Spleen (tissue), 11 donors: ENCODE data around the gene VAC14. TPM values are rescaled to one million over a fixed set of nuclear protein-coding genes. Genes with fewer than 3 reads are reported as not detected.

Experiments
- DNase-seq: peaks from one replicate; pipeline ENCODE4 v3.0.0-alpha.2; 2020
- H3K27ac ChIP-seq, 8 donors: fragments of 200-600 bp; sonication (generic) in 7 of 8; 1 replicate in 4 of 8; 2 replicates in 4 of 8; pipeline versions ENCODE4 v1.5.0 to v1.8.0; 2016 to 2021; ENCODE audit warnings: inconsistent platforms in 4 of 8, mild to moderate bottlenecking in 4 of 8, moderate library complexity in 1 of 8
- H3K27me3 ChIP-seq, 7 donors: fragments of 200-600 bp; sonication (generic) in 6 of 7; replicated peaks in 1 of 7; 1 replicate in 4 of 7; 2 replicates in 3 of 7; pipeline versions ENCODE4 v1.5.0 to v1.8.0; 2016 to 2021; ENCODE audit warnings: inconsistent platforms in 3 of 7, mild to moderate bottlenecking in 1 of 7
- H3K36me3 ChIP-seq, 6 donors: fragments of 200-600 bp; sonication (generic) in 5 of 6; 1 replicate in 4 of 6; 2 replicates in 2 of 6; pipeline versions ENCODE4 v1.5.0 to v1.8.0; 2016 to 2021; ENCODE audit warnings: inconsistent platforms in 2 of 6
- H3K4me1 ChIP-seq, 6 donors: fragments of 200-600 bp; sonication (generic) in 5 of 6; 1 replicate in 3 of 6; 2 replicates in 3 of 6; pipeline versions ENCODE4 v1.5.0 to v1.8.0; 2016 to 2021; ENCODE audit warnings: inconsistent platforms in 3 of 6
- H3K4me3 ChIP-seq, 8 donors: fragments of 200-600 bp; sonication (generic) in 7 of 8; 1 replicate in 4 of 8; 2 replicates in 4 of 8; pipeline versions ENCODE4 v1.5.0 to v1.8.0; 2016 to 2021; ENCODE audit warnings: inconsistent platforms in 4 of 8, mild to moderate bottlenecking in 4 of 8, moderate library complexity in 2 of 8
- H3K9me3 ChIP-seq, 8 donors: fragments of 200-600 bp; sonication (generic) in 7 of 8; 1 replicate in 4 of 8; 2 replicates in 4 of 8; pipeline versions ENCODE4 v1.5.0 to v1.8.0; 2016 to 2021; ENCODE audit warnings: inconsistent platforms in 4 of 8
- CTCF ChIP-seq, 11 experiments: fragments of 200-600 bp in 7 of 11; fragments of 450-650 bp in 4 of 11; sonication (generic) in 4 of 11; IDR thresholded peaks in 8 of 11; conservative IDR thresholded peaks in 3 of 11; 1 replicate in 7 of 11; 2 replicates in 4 of 11; pipeline versions ENCODE4 v1.4.0 to v1.8.0; 2016 to 2021; ENCODE audit warnings: antibody characterized with exemption in 11 of 11, inconsistent platforms in 4 of 11, mild to moderate bottlenecking in 1 of 11
- POLR2A ChIP-seq, 3 donors: fragments of 450-650 bp; IDR thresholded peaks; one replicate each; pipeline ENCODE4 v1.5.1; 2017; ENCODE audit warnings: antibody characterized with exemption in 3 of 3, mild to moderate bottlenecking in 1 of 3
- POLR2AphosphoS5 ChIP-seq, 3 donors: sonication (generic); formaldehyde crosslinking; IDR thresholded peaks; one replicate each; pipeline ENCODE4 v1.5.1; 2017; ENCODE audit warnings: antibody characterized with exemption in 3 of 3
- WGBS, 5 donors: extraction: QIAGEN DNeasy Blood & Tissue Kit in 3 of 5; methylation state at CpG; one replicate each; pipeline versions ENCODE4 v1.1.5 to v1.1.7; 2013 to 2018; 5-methylcytosine and 5-hydroxymethylcytosine counted together
- intact Hi-C: fragments of 100-400 bp; cut with DNase I; formaldehyde crosslinking; loops from one replicate; pipeline ENCODE4 v1.15.0; 2023; ENCODE audit warnings: low total_unique reads
- polyA plus RNA-seq, 3 donors: library from polyadenylated mRNA; stranded (reverse); fragments of 200-250 nt; gene quantifications; one replicate each; pipeline ENCODE4 v1.2.1, GENCODE V29; 2013
- total RNA-seq, 7 donors: library from RNA; depleted of rRNA in 3 of 7; stranded (reverse); fragments of >200 nt in 3 of 7; fragmentation: NEBNext Ultra II Directional in 4 of 7; extraction: Animal tissue kit (Norgen Biotek cat#: 25700) in 4 of 7; gene quantifications; one replicate each; pipeline versions ENCODE4 v1.1.0 to v1.2.1, GENCODE V29; 2016 to 2021
- donor health status: healthy with polysubstance abuse.
- donor health status: DM: no; HTN: no; CAD: no; lungs with moderate emphysema.
- donor health status: DM: no; HTN: no; CAD: no.
- donor health status: Bipolar disorder and iron deficiency.
- donor health status: healthy.
- donor health status: DM: no; HTN: no; CAD: no.
- donor health status: DM: yes; HTN: yes; CAD: no.

The VAC14 gene
- total and polyA plus RNA-seq, 10 donors = 29.1 to 70.0 (median 48.1) TPM

GRCh38 chr16:70656712-70657263, 144.2 kb downstream of the VAC14 start:
- 76 to 89% (median 79%) methylated on average over 9 to 22 of the region's 22 CpGs for WGBS, 5 donors
- Histone ChIP-seq H3K36me3 (peaks cover 0 to 63% (median 9%) of the 10 kb centered on the region in 6 donors), H3K4me1 (peaks cover 0 to 38% (median 16%) of the 10 kb centered on the region in 6 donors), H3K4me3 (no peak overlapping the region), H3K27me3 (no peaks in the 10 kb centered on the region), H3K27ac (peak overlapping the region in 1 of 8 donors; percentile 11), H3K9me3 (no peaks in the 10 kb centered on the region)
- intact Hi-C loops = loop anchor here (10.0 kb wide), 2 partner anchors 72 to 122 kb away; no protein-coding TSS in a partner anchor
- TF ChIP-seq POLR2AphosphoS5 (IDR thresholded peaks at IDR 0.05) (peak in 2 of 3 donors; percentile 44 to 53), CTCF (IDR thresholded peaks at IDR 0.05 in 8 of 11, conservative IDR thresholded peaks at IDR 0.05 in 3 of 11) (no peak)
- DNase-seq = peak; percentile 75

GRCh38 chr16:70656065-70656711, 144.8 kb downstream of the VAC14 start:
- TF ChIP-seq POLR2AphosphoS5 (IDR thresholded peaks at IDR 0.05) = no peak
- TF ChIP-seq POLR2A (IDR thresholded peaks at IDR 0.05) = no peak
- no peak for TF ChIP-seq CTCF (IDR thresholded peaks at IDR 0.05 in 8 of 11, conservative IDR thresholded peaks at IDR 0.05 in 3 of 11)
- 74 to 85% (median 80%) methylated on average over 8 of the region's 8 CpGs for WGBS, 5 donors
- peaks cover 0 to 36% (median 13%) of the 10 kb centered on the region in 6 donors for H3K4me1 ChIP-seq
- H3K4me3 ChIP-seq = no peak overlapping the region
- no peaks in the 10 kb centered on the region for H3K9me3 ChIP-seq
- intact Hi-C loops = loop anchor here (10.0 kb wide), 2 partner anchors 71 to 121 kb away; no protein-coding TSS in a partner anchor
- peaks cover 0 to 59% (median 9%) of the 10 kb centered on the region in 6 donors for H3K36me3 ChIP-seq
- peak overlapping the region in 1 of 8 donors; percentile 11 for H3K27ac ChIP-seq
- no peaks in the 10 kb centered on the region for H3K27me3 ChIP-seq
- DNase-seq = no peak

- H3K4me3 ChIP-seq = peak overlapping the region in 2 of 8 donors; percentile 3 to 40
- H3K4me1 ChIP-seq = peaks cover 0 to 47% (median 19%) of the 10 kb centered on the region in 6 donors
- intact Hi-C loops = loop anchor here (5.0 to 10.0 kb wide), 3 partner anchors 69 to 292 kb away; no protein-coding TSS in a partner anchor
- no peaks in the 10 kb centered on the region for H3K9me3 ChIP-seq
- peak overlapping the region in 5 of 8 donors; percentile 55 to 85 (median 68) for H3K27ac ChIP-seq
- H3K27me3 ChIP-seq = no peaks in the 10 kb centered on the region
- WGBS, 5 donors = 29 to 51% (median 47%) methylated on average over 27 to 35 of the region's 35 CpGs
- DNase-seq = peak; percentile 78
- peaks cover 0 to 56% (median 8%) of the 10 kb centered on the region in 6 donors for H3K36me3 ChIP-seq
- TF ChIP-seq POLR2AphosphoS5 (IDR thresholded peaks at IDR 0.05) = peak; percentile 45 to 60 (median 49)
- no peak for TF ChIP-seq POLR2A (IDR thresholded peaks at IDR 0.05)
- peak; percentile 79 to 96 (median 91) for TF ChIP-seq CTCF (IDR thresholded peaks at IDR 0.05 in 8 of 11, conservative IDR thresholded peaks at IDR 0.05 in 3 of 11)
Measured at GRCh38 chr16:70653809-70654771, 146.9 kb downstream of the VAC14 start.
